Measurements from ENCODE around the gene HLA-DQA1.

- no peak for TF ChIP-seq SIN3A (IDR thresholded peaks at IDR 0.05; ENCODE audit: borderline replicate concordance, insufficient read depth, low read length)
- no peak for TF ChIP-seq REST (IDR thresholded peaks at IDR 0.05; ENCODE audit: insufficient read depth in 1 of 2, low read depth in 2 of 2, low read length in 2 of 2)
- TF ChIP-seq POLR2AphosphoS5 (IDR thresholded peaks at IDR 0.05; ENCODE audit: low read depth, low read length) = no peak
These were observed 54.8 kb downstream of the HLA-DQA1 start for GRCh38 chr6:32692019-32692418.

Data from PFSK-1 (cell line).